H1 (cell line): Measurements from ENCODE around the gene JAKMIP1. TPM values are rescaled to one million over a fixed set of nuclear protein-coding genes. Genes with fewer than 3 reads are reported as not detected.

Experiments
- CTCF ChIA-PET: fragments of 300-600 bp; sonication (Branson Sonifier 250); formaldehyde crosslinking; loops from one replicate; lab custom pipeline; 2021; ENCODE audit not compliant: partially characterized antibody; lab: Charles Lee
- POLR2A ChIA-PET: fragments of 300-600 bp; sonication (Branson Sonifier 250); formaldehyde crosslinking; loops from one replicate; lab custom pipeline; 2021; ENCODE audit warnings: inconsistent platforms; ENCODE audit not compliant: partially characterized antibody; lab: Charles Lee
- DNase-seq, 2 experiments: peaks; one replicate each; pipeline versions ENCODE4 v3.0.0 to v3.0.0-alpha.2; 2010 to 2022; ENCODE audit warnings: low spot score in 2 of 2, low read depth in 1 of 2, mixed read lengths in 1 of 2
- FAIRE-seq: peaks from 2 replicates; lab custom pipeline; 2011; peaks lifted over from hg19 to GRCh38; lab: Jason Lieb, UNC
- H2AFZ ChIP-seq: 2 replicates; pipeline ENCODE4 v1.8.1; 2012; ENCODE audit warnings: low read length, inconsistent platforms
- H2AK5ac ChIP-seq: 2 replicates; pipeline ENCODE4 v1.6.1; 2013; ENCODE audit warnings: low read depth, low read length
- H2BK120ac ChIP-seq: replicated peaks from 2 replicates; pipeline ENCODE3; 2013; ENCODE audit warnings: low read depth, low read length, inconsistent platforms
- H2BK12ac ChIP-seq: 2 replicates; pipeline ENCODE4 v1.6.1; 2013; ENCODE audit warnings: low read depth, low read length
- H2BK15ac ChIP-seq: 2 replicates; pipeline ENCODE4 v1.6.1; 2013; ENCODE audit warnings: low read length
- H2BK20ac ChIP-seq: 2 replicates; pipeline ENCODE4 v1.6.1; 2013; ENCODE audit warnings: low read length
- H2BK5ac ChIP-seq: 2 replicates; pipeline ENCODE4 v1.6.1; 2013; ENCODE audit warnings: low read depth, low read length
- H3K14ac ChIP-seq: 2 replicates; pipeline ENCODE4 v1.6.1; 2013; ENCODE audit warnings: inconsistent platforms; ENCODE audit not compliant: insufficient read length
- H3K18ac ChIP-seq: 2 replicates; pipeline ENCODE4 v1.6.1; 2013; ENCODE audit warnings: low read length; ENCODE audit errors: extremely low read depth
- H3K23ac ChIP-seq: 2 replicates; pipeline ENCODE4 v1.6.1; 2013; ENCODE audit warnings: inconsistent platforms; ENCODE audit not compliant: insufficient read length
- H3K23me2 ChIP-seq: 2 replicates; pipeline ENCODE4 v1.6.1; 2013; ENCODE audit warnings: low read depth, low read length
- H3K27ac ChIP-seq: 2 replicates; pipeline ENCODE4 v1.6.1; 2011; ENCODE audit warnings: low read depth, low read length, inconsistent platforms
- H3K27me3 ChIP-seq, 4 experiments: replicated peaks in 1 of 4; 1 replicate in 1 of 4; 2 replicates in 3 of 4; pipeline versions ENCODE4 v1.6.1 to v1.8.1; 2011 to 2013; ENCODE audit warnings: low read length in 3 of 4, mild to moderate bottlenecking in 3 of 4, inconsistent platforms in 2 of 4, mixed read lengths in 2 of 4, moderate library complexity in 1 of 4; ENCODE audit not compliant: control insufficient read depth in 3 of 4, insufficient read depth in 3 of 4; ENCODE audit errors: extremely low read depth in 1 of 4
- H3K36me3 ChIP-seq, 4 experiments: 2 replicates each; pipeline versions ENCODE4 v1.6.1 to v1.8.1; 2011 to 2013; ENCODE audit warnings: mild to moderate bottlenecking in 4 of 4, low read length in 3 of 4, moderate library complexity in 2 of 4, control low read depth in 1 of 4, inconsistent platforms in 1 of 4; ENCODE audit not compliant: insufficient read depth in 4 of 4, control insufficient read depth in 2 of 4
- H3K4ac ChIP-seq: replicated peaks from 2 replicates; pipeline ENCODE3; 2013; ENCODE audit warnings: low read length, low read depth, mixed read lengths, inconsistent platforms; ENCODE audit not compliant: insufficient read length
- H3K4me1 ChIP-seq, 4 experiments: replicated peaks in 1 of 4; 1 replicate in 1 of 4; 2 replicates in 3 of 4; pipeline versions ENCODE4 v1.6.1 to v1.8.1; 2011 to 2013; ENCODE audit warnings: low read length in 3 of 4, inconsistent platforms in 2 of 4, mixed read lengths in 1 of 4; ENCODE audit not compliant: insufficient read depth in 4 of 4, control insufficient read depth in 3 of 4
- H3K4me2 ChIP-seq, 2 experiments: 2 replicates each; pipeline versions ENCODE4 v1.6.1 to v1.8.1; 2011 to 2013; ENCODE audit warnings: low read depth in 2 of 2, low read length in 2 of 2, control low read depth in 1 of 2, inconsistent platforms in 1 of 2, mild to moderate bottlenecking in 1 of 2; ENCODE audit not compliant: insufficient read depth in 1 of 2
- H3K4me3 ChIP-seq, 4 experiments: fragments of 200-600, 300-600 bp in 1 of 4; sonication (generic), shearing (Covaris generic), sonication (Bioruptor Twin) in 1 of 4; 2 replicates each; pipeline versions ENCODE4 v1.5.1 to v1.8.1; 2011 to 2016; ENCODE audit warnings: low read length in 4 of 4, low read depth in 3 of 4, control low read depth in 2 of 4, inconsistent platforms in 2 of 4, mild to moderate bottlenecking in 2 of 4, mixed read lengths in 1 of 4, moderate library complexity in 1 of 4; ENCODE audit not compliant: insufficient read depth in 2 of 4; ENCODE audit errors: extremely low read depth in 1 of 4
- H3K56ac ChIP-seq: replicated peaks from 2 replicates; pipeline ENCODE3; 2013; ENCODE audit warnings: low read depth, mild to moderate bottlenecking, mixed read lengths, low read length, inconsistent platforms; ENCODE audit not compliant: insufficient read length
- H3K79me1 ChIP-seq: 2 replicates; pipeline ENCODE4 v1.6.1; 2013; ENCODE audit warnings: low read depth, low read length, control low read depth
- H3K79me2 ChIP-seq, 2 experiments: 2 replicates each; pipeline versions ENCODE4 v1.6.1 to v1.8.1; 2012 to 2013; ENCODE audit warnings: low read length in 2 of 2, mild to moderate bottlenecking in 2 of 2, inconsistent platforms in 1 of 2; ENCODE audit not compliant: insufficient read depth in 2 of 2, control insufficient read depth in 1 of 2
- H3K9ac ChIP-seq, 4 experiments: replicated peaks in 1 of 4; 1 replicate in 1 of 4; 2 replicates in 3 of 4; pipeline versions ENCODE4 v1.6.1 to v1.8.1; 2011 to 2013; ENCODE audit warnings: low read depth in 3 of 4, low read length in 3 of 4, control low read depth in 2 of 4, mild to moderate bottlenecking in 2 of 4, moderate library complexity in 2 of 4, inconsistent platforms in 1 of 4; ENCODE audit errors: extremely low read depth in 1 of 4
- H3K9me3 ChIP-seq, 2 experiments: 2 replicates each; pipeline versions ENCODE4 v1.6.1 to v1.8.1; 2012 to 2013; ENCODE audit warnings: mild to moderate bottlenecking in 2 of 2, moderate library complexity in 2 of 2, control low read depth in 1 of 2, inconsistent platforms in 1 of 2, low read depth in 1 of 2, low read length in 1 of 2, mixed read lengths in 1 of 2; ENCODE audit not compliant: insufficient read depth in 2 of 2
- H4K20me1 ChIP-seq, 2 experiments: replicated peaks in 1 of 2; 2 replicates each; pipeline versions ENCODE3 to v1.8.1; 2011 to 2013; ENCODE audit warnings: inconsistent platforms in 2 of 2, low read length in 2 of 2, mild to moderate bottlenecking in 1 of 2; ENCODE audit not compliant: insufficient read depth in 2 of 2, control insufficient read depth in 1 of 2
- H4K5ac ChIP-seq: 2 replicates; pipeline ENCODE4 v1.6.1; 2013; ENCODE audit warnings: low read length, low read depth, mixed read lengths, inconsistent platforms; ENCODE audit not compliant: insufficient read length
- H4K8ac ChIP-seq: 2 replicates; pipeline ENCODE4 v1.8.0; 2013; ENCODE audit warnings: mild to moderate bottlenecking, moderate library complexity, low read length, inconsistent platforms; ENCODE audit not compliant: insufficient read depth; ENCODE audit errors: extremely low read depth
- H4K91ac ChIP-seq: replicated peaks from 2 replicates; pipeline ENCODE3; 2013; ENCODE audit warnings: low read length, mixed read lengths, inconsistent platforms; ENCODE audit not compliant: insufficient read length
- BACH1 ChIP-seq: IDR thresholded peaks from 2 replicates; pipeline ENCODE4 v1.6.1; 2012; ENCODE audit warnings: low read length, improper control_type of control experiment
- CBX8 ChIP-seq: fragments of 300-800, 300-1000 bp; sonication (generic); IDR thresholded peaks from 2 replicates; pipeline ENCODE4 v1.7.1; 2016; ENCODE audit warnings: low read depth, low read length, borderline replicate concordance
- CEBPB ChIP-seq: IDR thresholded peaks from 2 replicates; pipeline ENCODE4 v1.6.1; 2012; ENCODE audit warnings: low read depth, low read length
- CHD1 ChIP-seq: IDR thresholded peaks from 2 replicates; pipeline ENCODE4 v1.6.1; 2012; ENCODE audit warnings: low read depth, low read length, improper control_type of control experiment
- CTBP2 ChIP-seq: IDR thresholded peaks from 2 replicates; pipeline ENCODE4 v1.7.0; 2011; ENCODE audit warnings: borderline replicate concordance, mild to moderate bottlenecking, moderate library complexity, mixed read lengths, low read length; ENCODE audit not compliant: insufficient read depth, insufficient read length
- GABPA ChIP-seq: IDR thresholded peaks from 2 replicates; pipeline ENCODE4 v1.6.1; 2011; ENCODE audit warnings: mild to moderate bottlenecking, low read length, moderate library complexity, borderline replicate concordance; ENCODE audit not compliant: insufficient read depth
- KDM5A ChIP-seq: fragments of 200-600 bp; IDR thresholded peaks from 2 replicates; pipeline ENCODE4 v1.7.1; 2012; ENCODE audit warnings: mild to moderate bottlenecking, low read length, inconsistent platforms, mixed read lengths
- POLR2AphosphoS5 ChIP-seq: IDR thresholded peaks from 2 replicates; pipeline ENCODE4 v1.6.1; 2011; ENCODE audit warnings: low read depth, low read length
- SAP30 ChIP-seq: fragments of 300-600 bp; sonication (generic); IDR thresholded peaks from 2 replicates; pipeline ENCODE4 v1.7.1; 2012; ENCODE audit warnings: low read length, moderate library complexity, mild to moderate bottlenecking, inconsistent platforms; ENCODE audit not compliant: insufficient read depth, insufficient replicate concordance
- SIN3A ChIP-seq, 2 experiments: IDR thresholded peaks in 1 of 2; conservative IDR thresholded peaks in 1 of 2; 2 replicates each; pipeline ENCODE4 v1.6.1; 2011 to 2012; ENCODE audit warnings: low read length in 2 of 2, improper control_type of control experiment in 1 of 2, low read depth in 1 of 2, mild to moderate bottlenecking in 1 of 2
- SUZ12 ChIP-seq: fragments of 200-600 bp; sonication (generic); IDR thresholded peaks from 2 replicates; pipeline ENCODE4 v1.6.1; 2012; ENCODE audit warnings: mild to moderate bottlenecking, inconsistent platforms, low read length, moderate library complexity, mixed read lengths
- TAF1 ChIP-seq: IDR thresholded peaks from 2 replicates; pipeline ENCODE4 v1.6.1; 2011; ENCODE audit warnings: mild to moderate bottlenecking, low read depth, low read length
- TCF12 ChIP-seq: IDR thresholded peaks from 2 replicates; pipeline ENCODE4 v1.6.1; 2011; ENCODE audit warnings: low read depth, mild to moderate bottlenecking, low read length
- WGBS, 2 experiments: shearing (Covaris generic) in 1 of 2; methylation state at CpG; one replicate each; pipeline versions ENCODE4 v1.1.6 to v1.1.7; 2013 to 2015; ENCODE audit warnings: low lambda C conversion rate in 2 of 2, mixed read lengths in 2 of 2, inconsistent platforms in 1 of 2, low coverage in 1 of 2, missing lambda C conversion rate in 1 of 2; ENCODE audit not compliant: insufficient replicate concordance in 2 of 2, insufficient coverage in 1 of 2, insufficient read length in 1 of 2; ENCODE audit errors: extremely low coverage in 1 of 2, missing lambda C conversion rate in 1 of 2; 5-methylcytosine and 5-hydroxymethylcytosine counted together
- polyA plus RNA-seq, 7 experiments: library from polyadenylated mRNA; depleted of rRNA in 3 of 7; stranded (reverse) in 5 of 7; unstranded in 2 of 7; fragments of >200 nt in 5 of 7; fragments of 200-250 nt in 2 of 7; gene quantifications; 1 replicate in 5 of 7; 2 replicates in 1 of 7; 4 replicates in 1 of 7; pipeline versions ENCODE4 v1.2.1 to v1.2.3, GENCODE V29; 2011 to 2013; ENCODE audit warnings: missing spikeins in 2 of 7, mixed read lengths in 2 of 7
- total RNA-seq: library from RNA; stranded (reverse); fragmentation: NEBNext Ultra II Directional; extraction: Animal tissue kit (Norgen Biotek cat#: 25700); gene quantifications from 2 replicates; pipeline ENCODE4 v1.2.1, GENCODE V29; 2021

The JAKMIP1 gene
- total and polyA plus RNA-seq, 2 of the 8 experiments (the other 6 are each of a cell fraction or from before 2014, with no cell fraction given): 2.5 to 4.4 TPM

DNA sequence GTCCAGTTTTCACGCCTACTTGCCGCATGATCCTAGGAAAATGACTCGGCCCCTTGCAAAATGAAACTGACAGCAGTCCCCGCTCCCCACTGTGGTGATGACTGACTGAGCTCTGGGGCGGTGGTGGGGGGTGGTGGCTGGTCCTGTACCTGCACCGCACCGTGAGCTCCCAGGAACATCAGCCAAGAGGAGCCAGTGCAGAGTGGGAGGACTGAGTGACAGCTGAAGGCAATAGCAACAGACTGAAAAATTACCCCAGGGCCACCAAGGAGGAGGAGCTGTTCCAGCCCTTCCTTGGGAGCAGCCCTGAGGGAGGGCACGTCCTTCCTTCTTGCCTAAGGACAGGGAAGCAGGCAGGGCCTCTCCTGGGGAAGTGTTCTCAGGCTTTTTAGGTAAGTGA is 179.7 kb downstream of the JAKMIP1 start:
- no peaks in the 10 kb centered on the region for H3K79me2 ChIP-seq
- H3K4me2 ChIP-seq: no peak overlapping the region
- TF ChIP-seq CTBP2 (no peak), TCF12 (no peak), KDM5A (no peak), CEBPB (no peak), POLR2AphosphoS5 (no peak), CBX8 (no peak), CHD1 (no peak), TAF1 (no peak), SUZ12 (no peak), GABPA (no peak), BACH1 (no peak), SAP30 (no peak), SIN3A (conservative IDR thresholded peaks at IDR 0.05 in 1 of 2, IDR thresholded peaks at IDR 0.05 in 1 of 2; ENCODE audit: low read depth in 1 of 2, low read length in 2 of 2) (no peak)
- TF ChIP-seq, all 59 proteins: peak for 0
- FAIRE-seq: no peak
- no peaks in the 10 kb centered on the region for H3K23me2 ChIP-seq
- no peak overlapping the region for H3K14ac ChIP-seq
- CTCF ChIA-PET: interaction anchor here (0.7 to 6.8 kb wide), 25 partner anchors 7 to 350 kb away, joined by 3 to 74 read pairs (median 5); no protein-coding TSS in a partner anchor
- H2AFZ ChIP-seq: no peak overlapping the region
- H3K79me1 ChIP-seq: no peaks in the 10 kb centered on the region
- peaks cover 0 to 8% (median 5%) of the 10 kb centered on the region in 4 experiments; a peak in 6 of 7 replicates for H3K4me1 ChIP-seq
- 96% methylated on average over 5 of the region's 8 CpGs; no CpG with 5 or more reads in 1 of the 2 experiments for WGBS, 2 experiments
- no peaks in the 10 kb centered on the region for H3K9me3 ChIP-seq
- H3K23ac ChIP-seq: no peak overlapping the region
- H2BK20ac ChIP-seq: no peak overlapping the region
- no peak overlapping the region for H2BK5ac ChIP-seq
- POLR2A ChIA-PET: no interaction called here
- no peaks in the 10 kb centered on the region for H3K36me3 ChIP-seq
- no peak overlapping the region for H4K91ac ChIP-seq
- no peak for DNase-seq
- no peak overlapping the region for H3K4me3 ChIP-seq
- no peak overlapping the region for H4K8ac ChIP-seq
- no peak overlapping the region for H2BK120ac ChIP-seq
- H4K20me1 ChIP-seq: peaks cover 0 to 1% of the 10 kb centered on the region in 2 experiments
- no peak overlapping the region; the same call in 1 of the 2 replicates for H2BK15ac ChIP-seq
- no peak overlapping the region for H3K9ac ChIP-seq
- no peak overlapping the region for H2BK12ac ChIP-seq
- no peak overlapping the region for H2AK5ac ChIP-seq
- no peak overlapping the region for H4K5ac ChIP-seq
- no peak overlapping the region for H3K56ac ChIP-seq
- H3K27me3 ChIP-seq: no peaks in the 10 kb centered on the region
- H3K18ac ChIP-seq: no peak overlapping the region
- H3K27ac ChIP-seq: no peak overlapping the region
- H3K4ac ChIP-seq: no peak overlapping the region
